ENCODE measurements around the gene TAS2R42.

DNA sequence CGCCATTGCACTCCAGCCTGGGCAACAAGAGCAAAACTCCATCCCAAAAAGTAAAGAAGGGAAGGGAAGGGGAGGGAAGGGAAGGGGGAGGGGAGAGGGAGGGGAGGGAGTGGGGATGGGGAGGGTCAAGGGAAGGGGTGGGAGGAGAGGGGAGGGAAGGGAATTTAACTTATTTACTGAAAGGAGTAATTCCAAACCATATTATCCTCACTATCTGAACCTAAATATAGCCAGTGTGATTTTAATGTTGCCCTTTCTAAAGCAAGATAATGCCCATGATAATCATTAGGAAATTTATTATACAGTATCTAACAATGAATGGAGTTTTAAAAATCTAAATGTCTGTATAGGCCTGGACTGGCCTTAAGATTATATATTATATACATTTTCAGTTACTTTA lies 8.5 kb downstream of the TAS2R42 start:
- TF ChIP-seq CTCF (IDR thresholded peaks at IDR 0.05) (no peak), POLR2A (IDR thresholded peaks at IDR 0.05) (no peak)

Data from esophagus squamous epithelium (tissue), 4 donors.